ENCODE data around the gene SUPV3L1.

SUPV3L1 gene

GRCh38 chr10:69202332-69202731 is 22.3 kb downstream of the SUPV3L1 start:
- DNase-seq (ENCODE audit: low read depth in 2 of 2): no peak

- no peak for DNase-seq (ENCODE audit: low read depth in 2 of 2)
Measured at GRCh38 chr10:69208761-69209160, 28.7 kb downstream of the SUPV3L1 start.

- DNase-seq (ENCODE audit: low read depth in 2 of 2): no peak
Measured at GRCh38 chr10:69209787-69210484, 29.9 kb downstream of the SUPV3L1 start.

DNA sequence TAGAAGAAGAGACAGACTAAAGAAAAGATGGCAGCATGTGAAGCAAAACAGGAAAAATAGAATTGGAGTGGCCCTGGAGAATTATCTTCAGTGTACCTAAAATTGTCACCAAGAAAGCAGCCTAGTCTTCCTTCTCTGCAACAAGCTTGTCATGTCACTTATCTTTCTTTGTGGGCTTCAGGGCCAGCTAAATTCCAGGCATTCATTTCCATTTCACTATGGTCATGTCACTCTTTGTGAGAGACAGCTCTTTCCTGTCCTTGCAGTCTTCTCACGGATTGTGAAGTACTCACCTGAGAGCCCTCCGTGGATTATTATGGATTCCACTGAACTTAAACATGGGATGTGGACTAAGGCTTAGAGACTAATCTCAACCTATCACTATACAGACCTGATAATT is 31.1 kb downstream of the SUPV3L1 start:
- DNase-seq (ENCODE audit: low read depth in 2 of 2): no peak

- no peak for DNase-seq (ENCODE audit: low read depth in 2 of 2)
Measured at GRCh38 chr10:69211524-69211923, 31.5 kb downstream of the SUPV3L1 start.

DNA sequence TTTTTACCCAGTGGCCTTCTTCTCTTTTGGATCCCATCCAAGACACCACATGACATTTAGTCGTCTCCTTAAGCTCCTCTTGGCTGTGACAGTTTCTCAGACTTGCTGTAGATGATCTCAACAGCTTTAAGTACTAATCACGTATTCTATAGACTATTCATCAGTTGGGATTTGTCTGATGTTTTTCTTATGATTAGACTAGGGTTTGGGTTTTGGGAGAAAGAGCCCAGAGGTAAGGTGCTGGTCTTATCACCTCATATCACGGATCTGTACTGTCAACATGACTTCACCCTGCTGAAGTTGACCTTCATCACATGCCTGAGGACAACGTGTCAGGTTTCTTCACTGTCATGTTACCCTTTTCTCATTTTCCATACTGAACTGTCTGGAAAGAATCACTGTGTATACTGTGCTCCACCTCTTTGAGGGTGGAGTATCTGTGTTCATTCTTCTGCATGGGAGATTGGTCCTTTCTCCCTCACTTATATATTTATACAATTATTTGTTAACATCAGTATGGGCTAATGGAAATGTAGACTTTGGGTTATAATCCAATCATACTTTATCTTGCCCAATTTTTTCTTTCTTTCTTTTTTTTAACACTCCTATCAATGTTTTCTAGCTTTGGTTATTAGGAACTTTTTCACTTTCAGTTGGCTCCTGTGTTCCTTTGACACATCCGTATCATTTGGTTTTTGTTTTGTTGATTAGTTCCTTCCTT is 33.7 kb downstream of the SUPV3L1 start:
- no peak for DNase-seq (ENCODE audit: low read depth in 2 of 2)

DNA sequence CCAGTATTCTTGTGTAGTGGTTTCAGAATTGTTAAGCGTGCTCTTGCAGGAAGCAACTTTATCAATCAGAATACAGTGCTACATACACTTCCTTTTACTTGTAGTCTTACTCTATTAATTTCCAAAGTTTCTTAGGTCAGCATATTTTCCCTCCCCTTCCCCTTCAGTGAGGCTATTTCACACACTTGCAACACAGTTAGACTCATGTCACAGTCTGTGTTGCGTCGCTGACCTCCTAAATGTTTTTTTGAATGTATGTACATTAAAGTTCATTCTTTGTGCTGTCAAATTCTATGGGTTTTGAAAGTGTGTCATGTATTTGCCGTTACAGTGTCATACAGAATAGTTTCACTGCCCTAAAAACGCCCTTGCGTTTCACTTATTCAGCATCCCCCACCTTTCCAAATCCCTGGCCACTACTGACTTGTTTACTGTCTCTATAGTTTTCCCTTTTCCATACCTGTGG is 34.7 kb downstream of the SUPV3L1 start:
- no peak for DNase-seq (ENCODE audit: low read depth in 2 of 2)

DNA sequence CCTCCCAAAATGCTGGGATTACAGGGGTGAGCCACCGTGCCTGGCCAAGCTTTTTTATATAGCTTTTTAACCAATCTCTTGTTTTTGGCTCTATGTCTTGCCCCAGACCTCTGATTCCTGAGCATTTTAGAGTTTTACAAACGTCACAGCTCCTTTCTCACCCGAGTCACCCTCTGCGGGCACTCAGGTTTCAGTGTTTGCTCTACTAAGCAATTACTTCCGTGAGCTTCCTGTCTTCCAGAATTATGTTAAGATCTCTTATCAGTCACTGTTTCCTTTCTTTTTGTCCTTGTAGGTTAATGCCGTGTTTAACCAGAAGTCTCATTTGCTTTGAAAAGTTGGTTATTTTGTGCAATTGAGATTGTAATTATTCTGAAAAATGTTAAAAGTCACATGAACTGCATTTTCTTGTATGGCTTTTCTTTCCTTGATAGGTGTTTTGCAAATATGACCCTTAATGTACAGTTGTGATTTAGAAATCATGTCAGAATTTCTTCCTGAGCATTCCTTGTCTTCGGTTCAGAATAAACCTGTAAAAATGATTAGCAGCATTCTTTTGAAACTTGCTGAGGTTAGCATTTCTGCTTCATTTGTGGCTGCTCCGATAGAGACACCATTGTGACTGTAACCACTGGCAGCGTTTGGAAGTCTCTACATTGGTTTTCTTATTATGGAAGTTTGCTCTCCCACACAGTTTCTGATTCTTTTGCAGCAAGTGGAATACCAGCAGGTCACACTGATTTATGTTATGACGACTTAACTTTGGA is 35.6 kb downstream of the SUPV3L1 start:
- DNase-seq (ENCODE audit: low read depth in 2 of 2): no peak

DNA sequence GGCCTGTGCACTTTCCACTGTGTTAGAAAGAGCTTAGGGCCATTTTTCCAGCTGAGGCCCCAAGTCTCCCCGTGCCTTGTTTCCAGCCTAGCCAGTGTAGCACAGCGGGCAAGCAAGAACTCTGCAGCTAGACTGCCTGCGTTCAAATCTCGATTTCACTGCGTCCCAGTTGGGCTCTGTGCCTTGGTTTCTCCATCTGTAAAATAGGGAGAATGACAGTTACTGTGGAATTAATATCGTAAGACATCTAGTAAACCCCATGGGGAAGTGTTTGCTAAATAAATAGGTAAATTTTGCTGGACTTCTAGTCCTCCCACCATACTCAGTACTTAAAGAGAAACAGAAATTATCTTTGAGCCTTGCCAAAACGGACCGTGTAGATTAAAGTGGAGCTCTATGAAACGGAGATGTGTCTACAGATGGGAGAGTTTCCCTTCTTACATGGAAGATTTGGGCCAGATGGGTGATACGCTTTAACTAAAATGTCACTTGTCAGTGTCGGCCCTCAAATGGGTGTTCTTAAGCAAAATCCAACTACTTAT is 36.6 kb downstream of the SUPV3L1 start:
- no peak for DNase-seq (ENCODE audit: low read depth in 2 of 2)

DNA sequence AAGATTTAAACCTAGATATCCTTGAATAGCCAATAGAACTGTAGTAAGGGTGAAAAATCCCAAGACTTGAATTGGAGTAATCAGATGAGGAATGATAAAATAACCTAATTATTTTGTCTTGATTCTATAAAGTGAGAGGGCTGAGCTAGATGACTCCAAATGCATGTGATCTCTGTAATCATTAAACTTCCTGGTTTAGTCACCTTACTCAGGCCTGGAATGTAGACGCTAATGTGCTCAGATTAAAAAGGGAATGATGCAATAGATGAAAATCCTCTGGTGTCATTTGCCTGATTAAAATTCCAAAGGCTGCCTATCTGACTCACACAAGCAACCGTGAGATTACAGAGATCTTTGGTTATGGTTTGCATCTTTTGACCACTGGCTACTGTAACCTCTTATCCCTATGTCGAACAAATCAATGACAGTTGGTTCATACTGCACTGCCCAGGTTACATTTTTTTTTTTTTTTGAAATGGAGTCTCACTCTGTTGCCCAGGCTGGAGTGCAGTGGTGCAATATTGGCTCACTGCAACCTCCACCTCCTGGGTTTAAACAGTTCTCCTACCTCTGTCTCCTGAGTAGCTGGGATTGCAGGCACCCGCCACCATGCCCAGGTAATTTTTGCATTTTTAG is 37.2 kb downstream of the SUPV3L1 start:
- no peak for DNase-seq (ENCODE audit: low read depth in 2 of 2)

- DNase-seq (ENCODE audit: low read depth in 2 of 2): no peak
Measured at GRCh38 chr10:69218831-69219230, 38.8 kb downstream of the SUPV3L1 start.

DNA sequence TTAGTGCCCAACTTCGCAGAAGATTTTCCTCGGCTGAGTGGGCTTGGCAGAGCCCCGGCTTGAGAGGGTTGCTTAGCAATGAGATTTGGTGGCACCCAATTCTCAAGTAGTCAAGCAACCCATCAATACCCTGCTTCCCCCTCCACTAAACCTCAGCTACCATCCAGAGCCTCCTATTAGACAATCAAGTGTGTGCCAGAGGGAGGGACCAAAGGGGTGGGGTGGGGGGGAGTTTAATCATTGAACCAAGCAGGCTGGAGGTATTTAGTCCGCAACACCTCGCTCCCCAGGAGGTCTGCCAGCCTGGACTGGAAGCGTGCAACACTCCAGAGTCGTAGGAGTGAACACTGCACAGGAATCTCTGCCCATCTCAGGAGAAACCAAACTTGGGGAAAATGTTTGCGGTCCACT is 40.0 kb downstream of the SUPV3L1 start, which contains the start of gene HKDC1:
Gene HKDC1 (plus strand): TSS at position 292 of the 411 bp plus-strand sequence. CDS start 104 bp downstream, at position 396.
- no peak for DNase-seq (ENCODE audit: low read depth in 2 of 2)

- no peak for DNase-seq (ENCODE audit: low read depth in 2 of 2)
Measured at GRCh38 chr10:69220507-69220906, 40.5 kb downstream of the SUPV3L1 start.

- DNase-seq (ENCODE audit: low read depth in 2 of 2): peak; percentile 41 to 57
Measured at GRCh38 chr10:69222157-69223027, 42.4 kb downstream of the SUPV3L1 start.

DNA sequence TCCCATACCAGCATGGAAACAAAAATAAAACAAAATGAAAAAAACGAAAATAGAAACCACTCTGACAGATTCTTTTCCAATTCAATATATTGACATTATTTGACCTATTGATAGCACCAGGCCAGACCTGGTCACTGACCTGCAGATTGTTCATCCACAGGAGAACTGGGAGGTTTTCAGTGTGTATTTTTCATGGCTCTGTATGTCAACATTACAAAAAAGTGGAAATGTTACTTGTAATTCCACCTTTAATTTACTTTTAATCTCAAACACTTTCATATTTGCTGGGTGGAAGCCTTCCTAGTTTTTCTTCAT is 43.0 kb downstream of the SUPV3L1 start:
- no peak for DNase-seq (ENCODE audit: low read depth in 2 of 2)

DNA sequence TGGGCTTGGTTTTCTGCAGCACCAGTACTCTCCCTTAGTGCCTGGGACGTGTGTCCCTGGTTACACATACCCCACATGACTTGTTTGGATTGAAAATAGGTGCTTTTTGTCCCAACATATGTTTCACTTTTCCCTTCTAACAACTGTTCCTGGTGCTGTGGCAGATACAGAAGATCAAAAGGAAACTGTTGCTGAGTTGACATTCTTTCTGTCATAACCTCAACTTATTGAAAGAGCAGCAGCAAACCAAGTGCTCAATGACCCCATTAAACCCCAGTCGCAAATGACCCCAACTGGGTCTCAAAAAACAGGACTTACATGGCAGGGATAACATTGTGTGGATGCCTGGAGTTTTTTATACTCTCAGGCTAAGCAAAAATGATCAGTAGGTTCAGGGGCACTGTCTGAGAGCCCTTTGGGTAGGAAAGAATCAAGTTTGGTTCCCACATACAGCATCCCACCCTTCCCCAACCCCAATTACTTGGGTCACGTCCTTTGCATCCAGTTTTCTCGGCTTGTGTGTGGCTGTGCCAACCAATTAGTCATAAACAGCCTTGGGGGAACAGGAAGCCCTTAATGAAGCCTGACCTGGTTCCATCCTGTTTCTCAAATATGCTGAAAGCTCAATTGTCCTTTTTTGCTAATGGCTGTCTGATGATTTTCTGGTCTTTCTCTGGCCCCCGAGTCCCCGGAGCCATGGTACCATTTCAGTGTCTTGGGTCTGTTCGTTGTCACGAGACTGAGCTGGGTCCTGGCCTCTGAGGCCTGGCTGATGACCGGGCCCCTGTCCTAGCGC is 45.0 kb downstream of the SUPV3L1 start:
- no peak for DNase-seq (ENCODE audit: low read depth in 2 of 2)

GRCh38 chr10:69225681-69226080 is 45.6 kb downstream of the SUPV3L1 start:
- DNase-seq (ENCODE audit: low read depth in 2 of 2): no peak

GRCh38 chr10:69226919-69227450 is 47.0 kb downstream of the SUPV3L1 start:
- no peak for DNase-seq (ENCODE audit: low read depth in 2 of 2)

GRCh38 chr10:69228151-69228550 is 48.1 kb downstream of the SUPV3L1 start:
- DNase-seq (ENCODE audit: low read depth in 2 of 2): no peak

DNA sequence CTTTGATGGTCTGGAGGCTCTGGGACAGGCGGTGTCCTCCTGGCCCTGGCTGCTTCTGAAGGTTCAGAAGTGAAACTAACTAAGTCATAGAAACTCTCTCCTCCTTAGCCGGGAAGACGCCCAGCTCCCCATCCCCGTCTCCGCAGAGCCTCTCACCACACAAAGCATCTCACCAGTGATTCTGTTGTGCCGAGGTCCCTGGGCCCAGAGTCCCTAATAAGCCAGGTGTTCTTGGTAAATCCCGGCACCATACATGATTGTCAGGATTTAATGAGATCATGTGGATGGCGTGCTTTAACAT is 49.5 kb downstream of the SUPV3L1 start:
- DNase-seq (ENCODE audit: low read depth in 2 of 2): no peak

Measured in stimulated activated CD8-positive, alpha-beta memory T cell treated with anti-CD3 and anti-CD28 coated beads, Interleukin-7, amount 100 ng/mL, for 1 hour (primary cell).